ENCODE measurements around the gene HNF1A. TPM values are rescaled to one million over a fixed set of nuclear protein-coding genes. Genes with fewer than 3 reads are reported as not detected.

HNF1A gene
- total RNA-seq, 1 experiment from 2014 or later = not detected

GRCh38 chr12:120990487-120991055, 12.2 kb downstream of the HNF1A start:
- Mint-ChIP-seq H3K27ac (ENCODE audit: low read depth, unreplicated experiment) (no peak overlapping the region), H3K4me3 (ENCODE audit: unreplicated experiment) (no peak overlapping the region), H3K4me1 (ENCODE audit: insufficient read depth, unreplicated experiment) (no peaks in the 10 kb centered on the region), H3K27me3 (ENCODE audit: insufficient read depth, unreplicated experiment) (peaks cover 29% of the 10 kb centered on the region), H3K9me3 (ENCODE audit: unreplicated experiment) (peaks cover 13% of the 10 kb centered on the region), H3K36me3 (ENCODE audit: insufficient read depth, unreplicated experiment) (no peaks in the 10 kb centered on the region)
- intact Hi-C loops (cut with micrococcal nuclease) = no loop called here
- POLR2A ChIA-PET = no interaction called here
- DNase-seq (ENCODE audit: unreplicated experiment) = no peak
- BruUV-seq (replicated peaks) = no TSS peak
- TF ChIP-seq, protein P1, sequence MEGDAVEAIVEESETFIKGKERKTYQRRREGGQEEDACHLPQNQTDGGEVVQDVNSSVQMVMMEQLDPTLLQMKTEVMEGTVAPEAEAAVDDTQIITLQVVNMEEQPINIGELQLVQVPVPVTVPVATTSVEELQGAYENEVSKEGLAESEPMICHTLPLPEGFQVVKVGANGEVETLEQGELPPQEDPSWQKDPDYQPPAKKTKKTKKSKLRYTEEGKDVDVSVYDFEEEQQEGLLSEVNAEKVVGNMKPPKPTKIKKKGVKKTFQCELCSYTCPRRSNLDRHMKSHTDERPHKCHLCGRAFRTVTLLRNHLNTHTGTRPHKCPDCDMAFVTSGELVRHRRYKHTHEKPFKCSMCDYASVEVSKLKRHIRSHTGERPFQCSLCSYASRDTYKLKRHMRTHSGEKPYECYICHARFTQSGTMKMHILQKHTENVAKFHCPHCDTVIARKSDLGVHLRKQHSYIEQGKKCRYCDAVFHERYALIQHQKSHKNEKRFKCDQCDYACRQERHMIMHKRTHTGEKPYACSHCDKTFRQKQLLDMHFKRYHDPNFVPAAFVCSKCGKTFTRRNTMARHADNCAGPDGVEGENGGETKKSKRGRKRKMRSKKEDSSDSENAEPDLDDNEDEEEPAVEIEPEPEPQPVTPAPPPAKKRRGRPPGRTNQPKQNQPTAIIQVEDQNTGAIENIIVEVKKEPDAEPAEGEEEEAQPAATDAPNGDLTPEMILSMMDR (IDR thresholded peaks at IDR 0.05; ENCODE audit: unreplicated experiment) = no peak
- CTCF ChIA-PET = interaction anchor here (1.1 kb wide), 1 partner anchor 341 kb away, joined by 5 read pairs; no protein-coding TSS in a partner anchor

DNA sequence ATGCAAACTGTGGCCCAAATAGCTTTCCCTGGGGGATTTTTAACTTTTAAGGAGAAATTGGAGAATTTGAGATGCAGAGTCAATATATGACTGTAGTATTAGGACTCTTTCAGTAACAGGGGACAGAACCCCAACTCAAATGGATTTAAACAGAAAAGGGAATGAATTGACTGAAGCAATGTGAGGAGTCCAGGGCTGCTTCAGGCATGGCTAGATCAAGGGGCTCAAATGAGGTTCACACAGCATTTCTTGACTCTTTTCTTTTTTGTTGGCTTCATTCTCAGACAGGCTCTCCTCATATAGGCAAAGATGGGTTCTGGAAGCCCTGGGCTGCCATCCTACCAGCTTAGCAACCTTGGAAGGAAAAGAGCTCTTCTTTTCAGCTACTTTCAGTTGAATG, 13.6 kb downstream of the HNF1A start:
- intact Hi-C loops (cut with micrococcal nuclease) = no loop called here
- no peak for DNase-seq (ENCODE audit: unreplicated experiment)
- CTCF ChIA-PET = interaction anchor here (1.4 to 1.7 kb wide), 2 partner anchors 20 to 635 kb away, joined by 3 to 4 read pairs; no protein-coding TSS in a partner anchor
- Mint-ChIP-seq H3K4me1 (ENCODE audit: insufficient read depth, unreplicated experiment) (no peaks in the 10 kb centered on the region), H3K9me3 (ENCODE audit: unreplicated experiment) (peaks cover 16% of the 10 kb centered on the region), H3K4me3 (ENCODE audit: unreplicated experiment) (no peak overlapping the region), H3K36me3 (ENCODE audit: insufficient read depth, unreplicated experiment) (no peaks in the 10 kb centered on the region), H3K27me3 (ENCODE audit: insufficient read depth, unreplicated experiment) (peaks cover 35% of the 10 kb centered on the region), H3K27ac (ENCODE audit: low read depth, unreplicated experiment) (no peak overlapping the region)
- BruUV-seq (replicated peaks) = no TSS peak
- POLR2A ChIA-PET = interaction anchor here (2.2 kb wide), 1 partner anchor 9 kb away, joined by 6 read pairs; no protein-coding TSS in a partner anchor
- TF ChIP-seq, protein P1 (IDR thresholded peaks at IDR 0.05; ENCODE audit: unreplicated experiment) = no peak

- TF ChIP-seq, protein P1 (IDR thresholded peaks at IDR 0.05; ENCODE audit: unreplicated experiment) = no peak
- BruUV-seq (replicated peaks) = no TSS peak
- peaks cover 16% of the 10 kb centered on the region for H3K9me3 Mint-ChIP-seq (ENCODE audit: unreplicated experiment)
- peaks cover 35% of the 10 kb centered on the region for H3K27me3 Mint-ChIP-seq (ENCODE audit: insufficient read depth, unreplicated experiment)
- DNase-seq (ENCODE audit: unreplicated experiment) = no peak
- ChIA-PET CTCF (interaction anchor here (0.6 to 1.7 kb wide), 3 partner anchors 22 to 636 kb away, joined by 3 to 4 read pairs (median 3); no protein-coding TSS in a partner anchor), POLR2A (interaction anchor here (2.2 kb wide), 1 partner anchor 10 kb away, joined by 6 read pairs; no protein-coding TSS in a partner anchor)
- H3K36me3 Mint-ChIP-seq (ENCODE audit: insufficient read depth, unreplicated experiment) = peaks cover 4% of the 10 kb centered on the region
- intact Hi-C loops (cut with micrococcal nuclease) = no loop called here
- no peak overlapping the region for H3K4me3 Mint-ChIP-seq (ENCODE audit: unreplicated experiment)
- H3K4me1 Mint-ChIP-seq (ENCODE audit: insufficient read depth, unreplicated experiment) = no peaks in the 10 kb centered on the region
- H3K27ac Mint-ChIP-seq (ENCODE audit: low read depth, unreplicated experiment) = no peak overlapping the region
Observed at GRCh38 chr12:120992989-120993388, 14.6 kb downstream of the HNF1A start.

DNA sequence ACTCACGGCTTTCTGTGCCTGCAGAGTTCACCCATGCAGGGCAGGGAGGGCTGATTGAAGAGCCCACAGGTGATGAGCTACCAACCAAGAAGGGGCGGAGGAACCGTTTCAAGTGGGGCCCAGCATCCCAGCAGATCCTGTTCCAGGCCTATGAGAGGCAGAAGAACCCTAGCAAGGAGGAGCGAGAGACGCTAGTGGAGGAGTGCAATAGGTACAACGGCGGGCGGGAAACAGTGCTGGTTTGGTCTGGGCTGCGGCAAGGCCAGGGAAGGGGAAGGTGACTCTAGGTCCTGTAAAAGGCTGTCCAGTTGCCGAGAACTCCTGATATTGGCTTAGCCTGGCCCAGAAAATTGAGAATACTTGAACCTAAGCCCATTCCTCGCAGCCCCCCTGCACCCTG, 15.2 kb downstream of the HNF1A start:
- Mint-ChIP-seq H3K36me3 (ENCODE audit: insufficient read depth, unreplicated experiment) (peaks cover 5% of the 10 kb centered on the region), H3K4me3 (ENCODE audit: unreplicated experiment) (no peak overlapping the region), H3K27me3 (ENCODE audit: insufficient read depth, unreplicated experiment) (peaks cover 35% of the 10 kb centered on the region), H3K9me3 (ENCODE audit: unreplicated experiment) (peaks cover 16% of the 10 kb centered on the region), H3K27ac (ENCODE audit: low read depth, unreplicated experiment) (no peak overlapping the region), H3K4me1 (ENCODE audit: insufficient read depth, unreplicated experiment) (no peaks in the 10 kb centered on the region)
- intact Hi-C loops (cut with micrococcal nuclease) = no loop called here
- TF ChIP-seq, protein P1 (IDR thresholded peaks at IDR 0.05; ENCODE audit: unreplicated experiment) = no peak
- POLR2A ChIA-PET = interaction anchor here (2.2 kb wide), 1 partner anchor 10 kb away, joined by 6 read pairs; no protein-coding TSS in a partner anchor
- DNase-seq (ENCODE audit: unreplicated experiment) = no peak
- CTCF ChIA-PET = no interaction called here
- BruUV-seq (replicated peaks) = no TSS peak

Data from MCF 10A (cell line).